Measurements from ENCODE around the gene FAF2. TPM values are rescaled to one million over a fixed set of nuclear protein-coding genes. Genes with fewer than 3 reads are reported as not detected.

The FAF2 gene
- total and polyA plus RNA-seq, 2 donors (not counting 3 experiments of a cell fraction or from before 2014, with no cell fraction given) = 27.9 to 43.5 TPM

- no TSS peak for BruUV-seq (replicated peaks)
- Histone ChIP-seq H3K79me2 (ENCODE audit: control insufficient read depth, insufficient read depth, low read length) (peaks cover 9% of the 10 kb centered on the region), H3K9me1 (replicated peaks; ENCODE audit: control insufficient read depth, extremely low read depth, insufficient read depth, low read length) (no peaks in the 10 kb centered on the region), H3K9ac (replicated peaks; ENCODE audit: extremely low read depth, insufficient read depth, low read length) (no peak overlapping the region), H3K4me1 (ENCODE audit: control insufficient read depth, extremely low read depth, insufficient read depth, low read length) (peaks cover 41% of the 10 kb centered on the region), H3K4me2 (ENCODE audit: insufficient read depth, low read length) (no peak overlapping the region), H3K27ac (ENCODE audit: insufficient read depth, low read depth, low read length) (no peak overlapping the region), H3K4me3 (replicated peaks in 1 of 3; ENCODE audit: insufficient read depth in 1 of 3, low read depth in 1 of 3, low read length in 3 of 3) (no peak overlapping the region), H3K27me3 (ENCODE audit: control insufficient read depth in 2 of 2, insufficient read depth in 2 of 2, low read length in 2 of 2) (no peaks in the 10 kb centered on the region), H3K9me3 (replicated peaks; ENCODE audit: control insufficient read depth, insufficient read depth, low read length) (no peaks in the 10 kb centered on the region), H4K20me1 (replicated peaks; ENCODE audit: control insufficient read depth, extremely low read depth, insufficient read depth, low read length) (no peaks in the 10 kb centered on the region), H2AFZ (ENCODE audit: low read depth, low read length) (no peak overlapping the region), H3K36me3 (ENCODE audit: control insufficient read depth in 2 of 2, extremely low read depth in 1 of 2, insufficient read depth in 2 of 2, low read length in 2 of 2) (no peaks in the 10 kb centered on the region)
- dilution Hi-C loops (cut with MboI; ENCODE audit: extremely low pct_ligation_motif_present, low sequenced_read_pairs) = no loop called here
- POLR2A ChIA-PET = no interaction called here
- DNase-seq (ENCODE audit: low read depth, low spot score) = no peak
- intact Hi-C loops (cut with micrococcal nuclease) = no loop called here
- no peak for FAIRE-seq
- TF ChIP-seq POLR2A (IDR thresholded peaks at IDR 0.05; ENCODE audit: low read depth, low read length) (no peak), CTCF (IDR thresholded peaks at IDR 0.05; ENCODE audit: extremely low read depth in 1 of 2, insufficient read depth in 1 of 2, low read depth in 1 of 2, low read length in 2 of 2) (no peak), JUN (IDR thresholded peaks at IDR 0.05; ENCODE audit: borderline replicate concordance, insufficient read depth, insufficient read length, low read depth) (no peak), EZH2 (IDR thresholded peaks at IDR 0.05; ENCODE audit: borderline replicate concordance, low read depth, low read length, severe bottlenecking) (no peak), FOS (IDR thresholded peaks at IDR 0.05; ENCODE audit: borderline replicate concordance, insufficient read depth, low read length) (no peak), MYC (IDR thresholded peaks at IDR 0.05; ENCODE audit: low read depth, low read length) (no peak), GATA2 (IDR thresholded peaks at IDR 0.05; ENCODE audit: insufficient read depth, insufficient read length, low read depth, low read length) (no peak), POLR2AphosphoS5 (IDR thresholded peaks at IDR 0.05; ENCODE audit: insufficient read depth, low read depth, low read length) (no peak)
- TF ChIP-seq, protein P1, sequence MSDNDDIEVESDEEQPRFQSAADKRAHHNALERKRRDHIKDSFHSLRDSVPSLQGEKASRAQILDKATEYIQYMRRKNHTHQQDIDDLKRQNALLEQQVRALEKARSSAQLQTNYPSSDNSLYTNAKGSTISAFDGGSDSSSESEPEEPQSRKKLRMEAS (IDR thresholded peaks at IDR 0.05; ENCODE audit: insufficient read depth, insufficient read length) = no peak
- CTCF ChIA-PET = interaction anchor here (2.1 kb wide), 1 partner anchor 124 kb away, joined by 6 read pairs; the partner anchor contains the start of gene CLTB
These were observed 92.3 kb downstream of the FAF2 start for GRCh38 chr5:176540476-176540899.

Measured in endothelial cell of umbilical vein (primary cell).